Skeletal muscle satellite cell (primary cell): ENCODE data around the gene TBX3. TPM values are rescaled to one million over a fixed set of nuclear protein-coding genes. Genes with fewer than 3 reads are reported as not detected.
A peak's percentile ranks its signal among the peaks of the same experiment; 100 is the strongest.
"Not testable (repeated sequence)": the region's sequence is repeated elsewhere in the genome, so short reads cannot be mapped to it uniquely, and the experiment has no call there.

ENCODE experiments used
- H3K27me3 ChIP-seq: 2 replicates; pipeline ENCODE4 v1.7.0; 2013; ENCODE audit warnings: low read length; ENCODE audit not compliant: control insufficient read depth, insufficient read depth
- H3K36me3 ChIP-seq: 2 replicates; pipeline ENCODE4 v1.7.0; 2013; ENCODE audit warnings: mild to moderate bottlenecking, control low read depth, low read length; ENCODE audit not compliant: insufficient read depth
- H3K4me1 ChIP-seq: 2 replicates; pipeline ENCODE4 v1.7.0; 2013; ENCODE audit warnings: low read length; ENCODE audit not compliant: control insufficient read depth, insufficient read depth
- H3K4me2 ChIP-seq: 2 replicates; pipeline ENCODE4 v1.7.0; 2013; ENCODE audit warnings: mild to moderate bottlenecking, low read length
- H3K4me3 ChIP-seq: 2 replicates; pipeline ENCODE4 v1.7.0; 2013; ENCODE audit warnings: low read length
- H3K9ac ChIP-seq: 2 replicates; pipeline ENCODE4 v1.7.0; 2013; ENCODE audit warnings: mild to moderate bottlenecking, low read depth, low read length, moderate library complexity
- H3K9me3 ChIP-seq: replicated peaks from 2 replicates; pipeline ENCODE4 v1.7.0; 2013; ENCODE audit warnings: mild to moderate bottlenecking, control low read depth, low read length
- total RNA-seq: library from RNA; depleted of rRNA; stranded (reverse); fragments of >200 nt; gene quantifications from 2 replicates; pipeline ENCODE4 v1.2.3, GENCODE V29; 2012; rRNA removed

The TBX3 gene
- total RNA-seq: 68.1 and 69.0 TPM in 2 replicates

DNA sequence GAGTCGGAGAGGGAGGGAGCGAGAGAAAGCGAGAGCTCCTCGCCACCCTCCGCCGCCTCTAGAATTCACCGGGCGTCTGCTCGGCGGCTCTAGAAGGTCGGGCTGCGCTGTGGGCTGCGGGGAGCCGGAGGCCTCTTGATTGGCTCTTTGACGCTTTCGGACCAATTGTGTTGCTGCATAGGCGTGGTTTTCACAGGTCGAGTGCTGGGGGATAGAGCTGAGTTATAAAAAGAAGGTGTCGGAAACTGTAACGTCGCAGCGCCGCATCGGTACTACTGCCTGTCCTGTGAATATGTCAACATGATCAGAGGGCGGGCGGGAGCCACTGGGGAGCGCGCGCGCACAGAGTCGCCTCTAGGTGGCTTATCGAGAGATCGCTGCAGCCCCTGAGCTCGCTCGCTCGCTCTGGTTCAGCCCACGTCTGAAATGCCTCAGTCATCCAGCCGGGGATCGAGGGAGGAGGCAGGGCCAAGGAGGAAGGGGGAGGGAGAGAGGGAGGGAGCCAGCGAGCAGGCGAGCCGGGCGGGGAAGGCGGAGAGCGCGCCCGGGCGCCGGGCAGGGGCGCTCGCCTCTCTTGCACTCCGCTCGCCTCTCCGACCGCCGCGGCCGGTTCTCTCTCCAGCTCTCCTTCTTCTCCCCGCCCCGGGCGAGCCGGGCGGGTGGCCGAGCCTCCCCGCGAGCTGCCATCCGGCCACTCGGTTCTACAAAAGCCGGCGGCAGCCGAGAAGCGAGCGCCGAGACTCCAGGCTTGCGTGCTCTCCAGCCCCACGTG lies at the start of gene TBX3:
Gene TBX3 (minus strand): TSS at position 78 of the 772 bp plus-strand sequence. CDS start 975 bp downstream, outside the sequence.
- peaks cover 3% of the 10 kb centered on the region for H3K9me3 ChIP-seq
- peak within 1 kb of the TSS; percentile 75 for H3K4me3 ChIP-seq
- peak within 1 kb of the TSS; percentile 98 for H3K4me2 ChIP-seq
- H3K4me1 ChIP-seq: peaks cover 16% of the 10 kb centered on the region
- peak within 1 kb of the TSS; percentile 99 for H3K9ac ChIP-seq
- H3K27me3 ChIP-seq: peaks cover 25% of the 10 kb centered on the region
- H3K36me3 ChIP-seq: peaks cover 34% of the 10 kb centered on the region

DNA sequence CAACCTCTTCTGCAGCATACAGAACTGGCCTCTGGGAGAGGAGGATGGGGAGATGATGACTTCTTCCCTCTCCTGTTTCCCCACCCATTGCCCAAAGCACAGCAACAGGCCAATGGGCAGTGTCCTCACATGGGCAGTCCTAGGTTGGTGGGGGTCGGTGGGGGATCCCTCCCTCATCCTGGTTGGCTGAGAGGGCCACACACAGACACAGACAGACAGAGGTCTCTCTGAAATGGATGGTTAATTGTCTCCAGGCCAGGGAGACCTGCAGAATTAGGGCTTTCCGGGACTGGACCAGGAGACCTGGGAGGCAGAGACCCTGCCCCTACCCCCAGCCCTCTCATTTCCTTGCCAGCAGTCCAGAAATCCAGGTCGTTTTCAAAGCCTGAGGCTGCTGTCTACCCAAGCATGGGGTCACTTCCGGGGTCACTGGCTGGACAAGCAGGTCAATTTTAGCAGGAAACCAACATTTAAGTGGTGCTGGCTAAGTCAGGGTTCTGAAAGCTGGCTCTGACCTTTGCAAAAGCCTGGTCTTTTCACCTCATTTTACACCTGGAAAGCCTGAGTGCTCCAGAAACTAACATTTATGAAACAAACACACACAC lies 48.6 kb upstream of the TBX3 start:
- Histone ChIP-seq H3K36me3 (no peaks in the 10 kb centered on the region), H3K4me1 (peaks cover 6% of the 10 kb centered on the region), H3K27me3 (peaks cover 29% of the 10 kb centered on the region), H3K4me3 (no peak overlapping the region), H3K9me3 (no peaks in the 10 kb centered on the region), H3K4me2 (no peak overlapping the region), H3K9ac (no peak overlapping the region)

DNA sequence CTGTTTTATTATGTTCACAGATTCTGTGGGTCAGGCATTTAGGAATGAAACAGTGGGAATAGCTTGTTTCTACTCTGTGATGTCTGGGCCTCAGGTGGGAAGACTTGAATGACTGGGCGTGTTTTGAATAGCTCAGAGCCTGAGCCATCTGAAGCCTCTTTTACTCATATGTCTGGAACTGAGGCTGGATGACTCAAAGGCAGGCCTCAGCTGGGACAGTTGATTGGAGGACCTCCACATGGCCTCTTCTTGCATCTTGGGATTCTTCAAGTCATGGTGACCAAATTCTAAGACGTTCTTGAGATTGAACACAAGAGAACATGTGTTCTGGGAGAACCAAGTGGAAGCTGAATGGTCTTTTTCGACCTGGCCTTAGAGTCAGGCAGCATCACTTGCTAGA lies 45.8 kb upstream of the TBX3 start:
- Histone ChIP-seq H3K36me3 (no peaks in the 10 kb centered on the region), H3K9me3 (no peaks in the 10 kb centered on the region), H3K4me2 (no peak overlapping the region), H3K9ac (no peak overlapping the region), H3K27me3 (peaks cover 8% of the 10 kb centered on the region), H3K4me3 (no peak overlapping the region), H3K4me1 (no peaks in the 10 kb centered on the region)

DNA sequence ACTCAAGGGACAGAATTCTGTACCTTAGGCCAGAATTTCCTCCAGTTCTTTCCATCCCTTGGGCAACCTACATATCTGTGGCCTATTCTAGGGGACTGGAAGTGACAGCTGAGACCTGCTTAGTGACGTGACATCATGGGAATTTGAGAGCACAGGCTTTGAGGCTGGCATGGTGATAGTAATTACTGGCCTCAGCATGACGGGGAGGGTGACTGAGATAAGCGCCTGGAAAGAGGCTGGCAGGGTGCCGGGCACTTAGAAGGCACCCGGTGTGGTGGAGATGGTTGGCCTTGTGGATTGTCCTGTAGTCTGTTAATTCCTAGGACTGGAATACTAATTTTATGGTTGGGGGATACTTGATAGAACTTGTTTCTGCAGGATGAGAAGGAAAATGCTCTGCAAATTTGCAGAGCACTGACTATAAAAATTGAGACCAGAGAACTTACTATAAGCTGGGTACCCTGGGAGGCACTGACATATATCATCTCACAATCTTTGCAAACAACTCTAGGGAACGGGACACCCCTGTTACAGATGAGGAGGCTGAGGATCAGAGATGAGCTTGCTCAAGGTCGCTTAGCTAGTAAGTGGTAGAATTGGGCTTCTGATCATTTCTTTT lies 42.2 kb upstream of the TBX3 start:
- Histone ChIP-seq H3K9me3 (no peaks in the 10 kb centered on the region), H3K4me3 (no peak overlapping the region), H3K4me1 (no peaks in the 10 kb centered on the region)

DNA sequence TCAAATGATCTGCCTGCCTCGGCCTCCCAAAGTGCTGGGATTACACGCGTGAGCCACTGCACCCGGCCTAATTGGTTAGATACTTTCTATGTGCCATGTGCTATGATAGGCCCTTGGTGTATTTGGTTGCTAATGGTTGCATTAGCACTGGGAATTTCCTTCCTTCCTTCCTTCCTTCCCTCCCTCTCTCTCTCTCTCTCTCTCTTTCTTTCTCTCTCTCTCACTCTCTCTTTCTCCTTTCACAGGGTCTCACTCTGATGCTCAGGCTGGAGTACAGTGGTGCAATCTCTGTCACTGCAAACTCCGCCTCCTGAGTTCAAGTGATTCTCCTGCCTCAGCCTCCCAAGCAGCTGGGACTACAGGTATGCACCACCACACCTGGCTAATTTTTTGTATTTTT lies 38.2 kb upstream of the TBX3 start:
- not testable (repeated sequence) for H3K36me3 ChIP-seq, H3K9ac ChIP-seq, H3K4me2 ChIP-seq, H3K4me1 ChIP-seq, H3K9me3 ChIP-seq, H3K4me3 ChIP-seq
- H3K27me3 ChIP-seq: peaks cover 10% of the 10 kb centered on the region

More for the DNA sequence above, 42.2 kb upstream of the TBX3 start:
- Histone ChIP-seq H3K36me3 (no peaks in the 10 kb centered on the region), H3K9ac (no peak overlapping the region), H3K4me2 (no peak overlapping the region), H3K27me3 (no peaks in the 10 kb centered on the region)

DNA sequence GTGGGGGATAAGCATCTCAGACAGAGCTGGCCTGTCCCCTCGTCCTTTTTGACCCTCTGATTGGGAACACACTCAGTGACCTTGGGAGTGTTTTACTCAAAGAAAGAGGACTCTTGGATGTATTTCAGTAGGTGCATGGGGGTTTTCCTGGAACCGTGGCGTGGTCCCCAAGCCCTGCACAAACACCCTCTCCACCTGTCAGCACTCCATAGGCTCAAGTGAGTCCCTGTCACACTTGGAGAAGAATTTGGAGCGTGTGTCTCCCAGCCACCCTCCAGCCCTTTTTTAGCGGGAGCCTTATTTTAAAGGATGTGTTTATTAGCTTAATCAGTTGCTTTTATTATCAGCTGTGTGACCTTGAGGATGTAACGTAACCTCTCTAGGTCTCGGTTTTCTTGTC lies 37.3 kb upstream of the TBX3 start:
- Histone ChIP-seq H3K9me3 (no peaks in the 10 kb centered on the region), H3K27me3 (peaks cover 14% of the 10 kb centered on the region), H3K36me3 (no peaks in the 10 kb centered on the region), H3K4me2 (no peak overlapping the region), H3K9ac (no peak overlapping the region), H3K4me1 (no peaks in the 10 kb centered on the region), H3K4me3 (no peak overlapping the region)

DNA sequence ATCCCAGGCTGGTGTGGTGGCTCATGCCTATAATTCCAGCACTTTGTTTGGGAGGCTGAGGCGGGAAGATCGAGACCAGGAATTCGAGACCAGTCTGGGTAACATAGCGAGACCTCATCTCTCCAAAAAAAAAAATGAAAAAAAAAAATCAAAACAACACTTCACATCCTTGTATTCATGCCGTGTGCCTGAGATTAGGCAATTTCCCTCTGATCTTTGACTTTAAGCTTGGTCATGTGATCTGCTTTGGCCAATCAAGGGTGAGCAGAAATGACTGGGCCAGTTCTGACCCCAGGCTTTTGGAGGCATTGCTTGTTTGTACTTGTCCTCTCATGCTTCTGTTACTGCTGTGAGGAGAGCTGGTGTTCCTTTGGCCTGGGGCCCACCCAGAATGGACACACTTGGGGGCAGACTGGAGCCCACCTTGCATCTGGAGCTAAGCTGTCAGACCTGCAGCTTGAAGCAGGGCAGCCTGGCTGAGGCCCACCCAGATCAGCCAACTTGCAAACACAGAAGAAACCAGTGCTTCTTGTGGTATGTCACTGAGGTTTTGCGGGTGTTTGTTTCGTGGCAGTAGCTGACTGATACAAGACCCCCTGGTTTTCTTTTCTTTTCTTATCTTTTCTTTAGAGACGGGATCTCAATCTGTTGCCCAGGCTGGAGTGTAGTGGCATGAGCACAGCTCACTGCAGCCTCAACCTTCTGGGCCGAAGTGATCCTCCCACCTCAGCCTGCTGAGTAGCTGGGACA lies 29.7 kb upstream of the TBX3 start:
- H3K9me3 ChIP-seq: no peaks in the 10 kb centered on the region
- no peak overlapping the region for H3K9ac ChIP-seq
- H3K4me1 ChIP-seq: no peaks in the 10 kb centered on the region
- no peak overlapping the region for H3K4me3 ChIP-seq
- no peak overlapping the region for H3K4me2 ChIP-seq
- no peaks in the 10 kb centered on the region for H3K36me3 ChIP-seq
- peaks cover 50% of the 10 kb centered on the region for H3K27me3 ChIP-seq

DNA sequence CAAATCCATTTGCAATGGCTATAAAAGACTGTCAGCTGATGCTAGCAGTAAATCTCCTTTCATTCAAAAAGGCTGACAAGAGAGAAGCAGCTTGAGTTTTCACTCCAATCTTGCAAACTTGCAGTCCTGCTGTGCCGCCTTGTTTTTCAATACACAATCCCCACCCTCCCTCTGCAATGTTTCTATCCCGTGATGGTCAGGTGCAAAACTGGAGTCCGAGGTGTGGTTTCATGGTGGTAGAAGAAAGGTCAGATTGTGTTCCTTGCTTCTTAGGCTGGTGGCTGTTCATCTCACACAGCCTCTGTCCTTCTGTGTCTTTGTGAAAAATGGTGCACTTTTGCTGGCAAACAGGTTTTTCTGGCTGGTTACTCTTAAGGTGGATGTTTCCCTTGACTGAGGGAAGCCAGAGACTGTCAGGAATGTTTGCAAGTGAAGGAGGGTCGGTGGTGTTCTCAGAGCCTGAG lies 27.7 kb upstream of the TBX3 start:
- Histone ChIP-seq H3K4me3 (no peak overlapping the region), H3K36me3 (no peaks in the 10 kb centered on the region), H3K27me3 (peaks cover 39% of the 10 kb centered on the region), H3K4me2 (no peak overlapping the region), H3K9ac (no peak overlapping the region), H3K9me3 (no peaks in the 10 kb centered on the region), H3K4me1 (no peaks in the 10 kb centered on the region)

DNA sequence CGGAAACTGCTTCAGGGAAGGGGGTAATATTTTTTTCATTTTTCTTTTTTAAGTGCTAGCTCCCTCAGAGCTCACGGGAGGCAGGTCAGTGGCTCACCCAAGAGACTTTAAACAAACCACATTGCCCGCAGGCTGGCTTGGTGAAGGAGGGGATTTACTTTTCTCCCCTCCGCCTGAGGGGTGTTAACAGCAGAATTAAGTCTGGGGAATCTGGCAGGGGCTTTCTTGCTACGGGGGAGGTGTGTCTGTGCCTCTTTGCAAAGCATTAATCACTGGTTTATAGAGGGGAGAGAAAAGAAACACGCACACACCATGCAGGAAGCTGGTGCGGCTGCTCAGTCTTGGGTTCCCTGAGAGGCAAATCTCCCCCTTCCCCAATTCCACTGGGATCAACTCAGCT lies 26.2 kb upstream of the TBX3 start:
- H3K4me2 ChIP-seq: no peak overlapping the region
- no peak overlapping the region for H3K4me3 ChIP-seq
- no peak overlapping the region for H3K9ac ChIP-seq
- peaks cover 34% of the 10 kb centered on the region for H3K27me3 ChIP-seq
- H3K4me1 ChIP-seq: no peaks in the 10 kb centered on the region
- no peaks in the 10 kb centered on the region for H3K36me3 ChIP-seq
- H3K9me3 ChIP-seq: no peaks in the 10 kb centered on the region

DNA sequence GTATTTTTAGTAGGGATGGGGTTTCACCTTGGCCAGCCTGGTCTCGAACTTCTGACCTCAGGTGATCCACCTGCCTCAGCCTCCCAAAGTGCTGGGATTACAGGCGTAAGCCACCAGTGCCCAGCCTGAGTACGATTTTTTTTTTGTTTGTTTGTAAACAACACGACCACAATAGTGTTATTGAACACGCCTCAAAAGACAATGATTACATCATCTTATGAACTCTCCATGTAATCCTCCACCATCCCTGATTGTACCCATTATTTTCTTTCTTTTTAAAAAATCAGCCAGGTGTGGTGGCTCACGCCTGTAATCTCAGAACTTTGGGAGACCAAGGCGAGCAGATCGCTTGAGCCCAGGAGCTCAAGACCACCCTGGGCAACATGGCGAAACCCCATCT lies 25.1 kb upstream of the TBX3 start:
- peaks cover 39% of the 10 kb centered on the region for H3K27me3 ChIP-seq
- H3K36me3 ChIP-seq: no peaks in the 10 kb centered on the region
- H3K4me2 ChIP-seq: no peak overlapping the region
- H3K9ac ChIP-seq: no peak overlapping the region
- H3K4me3 ChIP-seq: no peak overlapping the region
- H3K4me1 ChIP-seq: no peaks in the 10 kb centered on the region
- no peaks in the 10 kb centered on the region for H3K9me3 ChIP-seq

DNA sequence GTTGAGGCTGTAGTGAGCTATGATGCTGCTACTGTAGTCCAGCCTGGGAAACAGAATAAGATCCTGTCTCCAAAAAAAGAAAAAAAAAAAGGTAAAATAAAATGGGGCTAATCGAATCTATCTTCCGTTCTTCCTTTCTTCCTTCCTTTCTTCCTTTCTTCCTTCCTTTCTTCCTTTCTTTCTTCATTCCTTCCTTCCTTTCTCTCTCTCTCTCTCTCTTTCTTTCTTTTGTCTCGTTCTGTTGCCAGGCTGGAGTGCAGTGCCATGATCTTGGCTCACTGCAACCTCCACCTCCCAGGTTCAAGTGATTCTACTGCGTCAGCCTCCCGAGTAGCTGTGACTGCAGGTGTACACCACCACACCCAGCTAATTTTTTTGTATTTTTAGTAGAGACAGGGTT lies 24.6 kb upstream of the TBX3 start:
- H3K4me2 ChIP-seq, H3K4me1 ChIP-seq, H3K9me3 ChIP-seq, H3K36me3 ChIP-seq, H3K9ac ChIP-seq, H3K4me3 ChIP-seq: not testable (repeated sequence)
- peaks cover 44% of the 10 kb centered on the region for H3K27me3 ChIP-seq
